Mammary epithelial cell (primary cell): ENCODE data around the gene UMODL1.

Experiments
- CTCF ChIP-seq, 2 donors: IDR thresholded peaks in 1 of 2; conservative IDR thresholded peaks in 1 of 2; 2 replicates each; pipeline ENCODE4 v1.5.1; 2011 to 2012; ENCODE audit warnings: inconsistent platforms in 2 of 2, low read length in 2 of 2, mild to moderate bottlenecking in 2 of 2, control low read depth in 1 of 2, low read depth in 1 of 2; ENCODE audit not compliant: insufficient read depth in 1 of 2; ENCODE audit errors: extremely low read depth in 1 of 2
- EZH2 ChIP-seq: IDR thresholded peaks from 2 replicates; pipeline ENCODE4 v1.6.1; 2012; ENCODE audit warnings: low read length, inconsistent platforms, borderline replicate concordance

GRCh38 chr21:42040411-42041180 lies 30.5 kb upstream of the UMODL1 start:
- TF ChIP-seq CTCF (conservative IDR thresholded peaks at IDR 0.05 in 1 of 2, IDR thresholded peaks at IDR 0.05 in 1 of 2; ENCODE audit: extremely low read depth in 1 of 2, insufficient read depth in 1 of 2, low read depth in 1 of 2, low read length in 2 of 2) (no peak), EZH2 (no peak)
